Tibial nerve (tissue), 4 donors: Measurements from ENCODE around the gene ABCG1. TPM values are rescaled to one million over a fixed set of nuclear protein-coding genes. Genes with fewer than 3 reads are reported as not detected.

ENCODE experiments used
- DNase-seq, 2 donors: peaks; one replicate each; pipeline ENCODE4 v3.0.0-alpha.2; 2019; ENCODE audit warnings: low spot score in 2 of 2
- H3K27ac ChIP-seq, 4 donors: fragments of 200-600 bp; sonication (generic) in 3 of 4; one replicate each; pipeline ENCODE4 v1.5.1; 2017 to 2019; ENCODE audit warnings: mild to moderate bottlenecking in 1 of 4
- H3K27me3 ChIP-seq, 2 donors: fragments of 200-600 bp; sonication (generic) in 1 of 2; one replicate each; pipeline versions ENCODE4 v1.5.1 to v1.6.0; 2017 to 2019
- H3K36me3 ChIP-seq, 3 donors: fragments of 200-600 bp; sonication (generic); one replicate each; pipeline ENCODE4 v1.5.1; 2018 to 2019
- H3K4me1 ChIP-seq, 4 donors: fragments of 200-600 bp; sonication (generic) in 3 of 4; one replicate each; pipeline ENCODE4 v1.5.1; 2017 to 2019
- H3K4me3 ChIP-seq, 4 donors: fragments of 200-600 bp; sonication (generic) in 3 of 4; one replicate each; pipeline ENCODE4 v1.5.1; 2017 to 2019; ENCODE audit warnings: mild to moderate bottlenecking in 1 of 4, moderate library complexity in 1 of 4
- H3K9me3 ChIP-seq, 4 donors: fragments of 200-600 bp; sonication (generic) in 3 of 4; one replicate each; pipeline ENCODE4 v1.5.1; 2017 to 2019
- EP300 ChIP-seq, 2 donors: sonication (generic); formaldehyde crosslinking; IDR thresholded peaks; one replicate each; pipeline ENCODE4 v1.6.1; 2017; ENCODE audit warnings: antibody characterized with exemption in 2 of 2, mild to moderate bottlenecking in 1 of 2
- POLR2A ChIP-seq, 2 donors: fragments of 450-650 bp; IDR thresholded peaks; one replicate each; pipeline ENCODE4 v1.6.1; 2017; ENCODE audit warnings: antibody characterized with exemption in 2 of 2, mild to moderate bottlenecking in 2 of 2, moderate library complexity in 2 of 2
- WGBS, 2 donors: methylation state at CpG; one replicate each; pipeline ENCODE4 v1.1.5; 2018; 5-methylcytosine and 5-hydroxymethylcytosine counted together
- total RNA-seq, 4 donors: library from RNA; depleted of rRNA; stranded (reverse); fragments of >200 nt; gene quantifications; one replicate each; pipeline ENCODE4 v1.1.0, GENCODE V29; 2016
- TF ChIP-seq, protein P1 (sequence below), 5 experiments: fragments of 200-600 bp in 3 of 5; fragments of 450-650 bp in 2 of 5; sonication (generic) in 3 of 5; IDR thresholded peaks; one replicate each; pipeline ENCODE4 v1.5.1; 2016 to 2019; ENCODE audit warnings: antibody characterized with exemption in 5 of 5, mild to moderate bottlenecking in 3 of 5, moderate library complexity in 2 of 5

Gene ABCG1
- total RNA-seq, 4 donors from 2014 or later, result 10.5 to 32.8 (median 18.6) TPM

GRCh38 chr21:42203321-42203720 is 15.6 kb upstream of the ABCG1 start:
- no peak overlapping the region for H3K27ac ChIP-seq
- no peak overlapping the region for H3K4me3 ChIP-seq
- peaks cover 0 to 15% (median 7%) of the 10 kb centered on the region in 4 donors for H3K4me1 ChIP-seq
- TF ChIP-seq EP300 (IDR thresholded peaks at IDR 0.05), result no peak
- TF ChIP-seq, protein P1, sequence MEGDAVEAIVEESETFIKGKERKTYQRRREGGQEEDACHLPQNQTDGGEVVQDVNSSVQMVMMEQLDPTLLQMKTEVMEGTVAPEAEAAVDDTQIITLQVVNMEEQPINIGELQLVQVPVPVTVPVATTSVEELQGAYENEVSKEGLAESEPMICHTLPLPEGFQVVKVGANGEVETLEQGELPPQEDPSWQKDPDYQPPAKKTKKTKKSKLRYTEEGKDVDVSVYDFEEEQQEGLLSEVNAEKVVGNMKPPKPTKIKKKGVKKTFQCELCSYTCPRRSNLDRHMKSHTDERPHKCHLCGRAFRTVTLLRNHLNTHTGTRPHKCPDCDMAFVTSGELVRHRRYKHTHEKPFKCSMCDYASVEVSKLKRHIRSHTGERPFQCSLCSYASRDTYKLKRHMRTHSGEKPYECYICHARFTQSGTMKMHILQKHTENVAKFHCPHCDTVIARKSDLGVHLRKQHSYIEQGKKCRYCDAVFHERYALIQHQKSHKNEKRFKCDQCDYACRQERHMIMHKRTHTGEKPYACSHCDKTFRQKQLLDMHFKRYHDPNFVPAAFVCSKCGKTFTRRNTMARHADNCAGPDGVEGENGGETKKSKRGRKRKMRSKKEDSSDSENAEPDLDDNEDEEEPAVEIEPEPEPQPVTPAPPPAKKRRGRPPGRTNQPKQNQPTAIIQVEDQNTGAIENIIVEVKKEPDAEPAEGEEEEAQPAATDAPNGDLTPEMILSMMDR (IDR thresholded peaks at IDR 0.05), result no peak
- no peak for TF ChIP-seq POLR2A (IDR thresholded peaks at IDR 0.05)
- peaks cover 0 to 2% (median 0%) of the 10 kb centered on the region in 4 donors for H3K9me3 ChIP-seq
- 89% methylated on average over 5 of the region's 5 CpGs for WGBS, 2 donors
- H3K36me3 ChIP-seq, result no peaks in the 10 kb centered on the region
- no peak for DNase-seq
- no peaks in the 10 kb centered on the region for H3K27me3 ChIP-seq

- TF ChIP-seq EP300 (IDR thresholded peaks at IDR 0.05) (no peak), POLR2A (IDR thresholded peaks at IDR 0.05) (no peak)
- TF ChIP-seq, protein P1 (IDR thresholded peaks at IDR 0.05), result no peak
- H3K4me1 ChIP-seq, result peaks cover 0 to 12% (median 6%) of the 10 kb centered on the region in 4 donors
- H3K27me3 ChIP-seq, result no peaks in the 10 kb centered on the region
- no peak for DNase-seq
- WGBS, 2 donors, result 62 to 78% methylated on average over 1 of the region's 1 CpG
- no peak overlapping the region for H3K27ac ChIP-seq
- H3K9me3 ChIP-seq, result peaks cover 0 to 2% (median 0%) of the 10 kb centered on the region in 4 donors
- no peaks in the 10 kb centered on the region for H3K36me3 ChIP-seq
- no peak overlapping the region for H3K4me3 ChIP-seq
Observed at GRCh38 chr21:42203936-42204335, 15.0 kb upstream of the ABCG1 start.

DNA sequence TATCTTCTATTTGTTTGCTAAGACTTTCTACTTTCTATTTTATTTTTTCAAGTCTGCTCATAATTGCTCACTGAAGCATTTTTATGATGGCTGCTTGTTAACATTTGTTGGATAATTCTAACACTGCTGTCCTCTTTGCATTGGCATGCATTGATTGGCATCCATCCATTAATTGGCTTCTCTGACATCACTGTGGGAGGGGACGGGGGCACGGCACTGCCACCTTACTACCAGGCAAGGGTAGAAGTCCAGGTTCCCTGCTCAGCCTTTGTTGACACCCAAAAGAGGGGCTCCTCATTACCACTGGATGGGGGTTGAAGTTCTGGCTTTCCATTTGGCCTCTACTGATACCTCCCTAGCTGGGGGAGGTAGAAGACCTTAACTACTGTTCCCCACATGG is 11.5 kb upstream of the ABCG1 start:
- H3K36me3 ChIP-seq, result no peaks in the 10 kb centered on the region

DNA sequence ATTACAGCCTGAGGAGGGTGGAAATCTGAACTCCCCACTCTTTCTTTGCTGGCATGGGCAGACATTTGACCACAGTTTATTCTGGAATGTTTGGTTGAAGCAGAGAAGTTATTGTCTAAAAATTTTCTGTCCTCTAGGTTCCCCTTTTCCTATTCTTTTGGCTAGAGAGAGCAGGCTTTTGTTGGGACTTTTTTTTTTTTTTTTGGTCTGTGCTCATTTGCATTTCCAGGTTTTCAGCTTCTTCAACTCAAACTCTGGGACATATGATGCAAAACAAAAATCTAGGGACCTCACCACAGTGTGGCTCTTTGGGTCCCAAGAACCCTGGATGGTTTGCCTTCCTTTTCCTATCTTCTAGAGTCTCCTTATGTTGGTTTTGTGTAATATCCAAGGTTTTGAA is 10.9 kb upstream of the ABCG1 start:
- Histone ChIP-seq H3K27me3 (no peaks in the 10 kb centered on the region), H3K9me3 (peaks cover 0 to 2% (median 0%) of the 10 kb centered on the region in 4 donors), H3K36me3 (no peaks in the 10 kb centered on the region), H3K4me3 (no peak overlapping the region), H3K27ac (no peak overlapping the region), H3K4me1 (no peaks in the 10 kb centered on the region)
- no peak for TF ChIP-seq EP300 (IDR thresholded peaks at IDR 0.05)
- no peak for TF ChIP-seq POLR2A (IDR thresholded peaks at IDR 0.05)
- TF ChIP-seq, protein P1 (IDR thresholded peaks at IDR 0.05), result no peak
- DNase-seq, result no peak

More for the DNA sequence above, 11.5 kb upstream of the ABCG1 start:
- Histone ChIP-seq H3K27ac (no peak overlapping the region), H3K9me3 (peaks cover 0 to 2% (median 0%) of the 10 kb centered on the region in 4 donors), H3K4me1 (no peaks in the 10 kb centered on the region), H3K4me3 (no peak overlapping the region), H3K27me3 (no peaks in the 10 kb centered on the region)
- 85 to 87% methylated on average over 2 of the region's 2 CpGs for WGBS, 2 donors
- DNase-seq, result no peak
- TF ChIP-seq POLR2A (IDR thresholded peaks at IDR 0.05) (no peak), EP300 (IDR thresholded peaks at IDR 0.05) (no peak)
- TF ChIP-seq, protein P1 (IDR thresholded peaks at IDR 0.05), result no peak

GRCh38 chr21:42208801-42209490 is 10.0 kb upstream of the ABCG1 start:
- H3K27me3 ChIP-seq, result no peaks in the 10 kb centered on the region
- no peaks in the 10 kb centered on the region for H3K36me3 ChIP-seq
- no peaks in the 10 kb centered on the region for H3K4me1 ChIP-seq
- H3K9me3 ChIP-seq, result peaks cover 0 to 2% (median 0%) of the 10 kb centered on the region in 4 donors
- no peak for DNase-seq
- no peak for TF ChIP-seq EP300 (IDR thresholded peaks at IDR 0.05)
- TF ChIP-seq, protein P1 (IDR thresholded peaks at IDR 0.05), result no peak
- no peak for TF ChIP-seq POLR2A (IDR thresholded peaks at IDR 0.05)
- no peak overlapping the region for H3K4me3 ChIP-seq
- WGBS, 2 donors, result 82 to 94% methylated on average over 5 of the region's 5 CpGs
- H3K27ac ChIP-seq, result no peak overlapping the region
